ENCODE measurements around the gene FBXO2. TPM values are rescaled to one million over a fixed set of nuclear protein-coding genes. Genes with fewer than 3 reads are reported as not detected.
"Not testable (repeated sequence)": the region's sequence is repeated elsewhere in the genome, so short reads cannot be mapped to it uniquely, and the experiment has no call there.

Gene FBXO2
- total and polyA plus RNA-seq, 3 donors from 2014 or later = 11.3 to 19.0 (median 17.3) TPM

- 45 to 47% methylated on average over 8 of the region's 8 CpGs for WGBS, 2 donors
- H3K4me1 ChIP-seq = peaks cover 29% of the 10 kb centered on the region
- intact Hi-C loops (cut with DNase I; ENCODE audit: low total_unique reads) = loop anchor here (10.0 kb wide), 2 partner anchors 391 to 601 kb away; partner anchors contain the start of gene MASP2
- H3K27me3 ChIP-seq = no peaks in the 10 kb centered on the region
- H3K27ac ChIP-seq = no peak overlapping the region
- no peaks in the 10 kb centered on the region for H3K36me3 ChIP-seq (ENCODE audit: low read depth, missing control alignments)
- no peak overlapping the region for H3K4me3 ChIP-seq
- TF ChIP-seq CTCF (IDR thresholded peaks at IDR 0.05) = peak; percentile 38 to 69 (median 45)
- TF ChIP-seq POLR2A (IDR thresholded peaks at IDR 0.05) = no peak
- DNase-seq = peak; percentile 80
- H3K9me3 ChIP-seq = no peaks in the 10 kb centered on the region
Measured at GRCh38 chr1:11645670-11646265, 8.5 kb downstream of the FBXO2 start.

- no peak for TF ChIP-seq CTCF (IDR thresholded peaks at IDR 0.05)
- WGBS, 2 donors = 89 to 90% methylated on average over 5 of the region's 5 CpGs
- H3K36me3 ChIP-seq (ENCODE audit: low read depth, missing control alignments) = no peaks in the 10 kb centered on the region
- H3K9me3 ChIP-seq = no peaks in the 10 kb centered on the region
- H3K27ac ChIP-seq = no peak overlapping the region
- no peak for DNase-seq
- peaks cover 26% of the 10 kb centered on the region for H3K4me1 ChIP-seq
- intact Hi-C loops (cut with DNase I; ENCODE audit: low total_unique reads) = loop anchor here (10.0 kb wide), 2 partner anchors 390 to 600 kb away; partner anchors contain the start of gene MASP2
- no peaks in the 10 kb centered on the region for H3K27me3 ChIP-seq
- no peak overlapping the region for H3K4me3 ChIP-seq
Measured at GRCh38 chr1:11645270-11645669, 9.0 kb downstream of the FBXO2 start.

- intact Hi-C loops (cut with DNase I; ENCODE audit: low total_unique reads) = loop anchor here (10.0 kb wide), 2 partner anchors 389 to 599 kb away; partner anchors contain the start of gene MASP2
- Histone ChIP-seq H3K4me3 (no peak overlapping the region), H3K27ac (no peak overlapping the region), H3K27me3 (no peaks in the 10 kb centered on the region), H3K4me1 (peaks cover 11% of the 10 kb centered on the region), H3K36me3 (ENCODE audit: low read depth, missing control alignments) (no peaks in the 10 kb centered on the region), H3K9me3 (no peaks in the 10 kb centered on the region)
- TF ChIP-seq POLR2A (IDR thresholded peaks at IDR 0.05) = no peak
- no peak for TF ChIP-seq CTCF (IDR thresholded peaks at IDR 0.05)
- no peak for DNase-seq
- WGBS, 2 donors = 65 to 70% methylated on average over 5 of the region's 5 CpGs
Measured at GRCh38 chr1:11643782-11644181, 10.4 kb downstream of the FBXO2 start.

- H3K27me3 ChIP-seq = not testable (repeated sequence)
Measured at GRCh38 chr1:11642418-11643017, 11.7 kb downstream of the FBXO2 start.

More at GRCh38 chr1:11642418-11643017, 11.7 kb downstream of the FBXO2 start:
- TF ChIP-seq CTCF (IDR thresholded peaks at IDR 0.05) = peak; percentile 78 to 95 (median 94)
- H3K9me3 ChIP-seq; H3K27ac ChIP-seq; H3K4me3 ChIP-seq; H3K4me1 ChIP-seq; H3K36me3 ChIP-seq (ENCODE audit: low read depth, missing control alignments): not testable (repeated sequence)
- intact Hi-C loops (cut with DNase I; ENCODE audit: low total_unique reads) = loop anchor here (10.0 kb wide), 2 partner anchors 388 to 598 kb away; partner anchors contain the start of gene MASP2
- 64 to 66% methylated on average over 18 of the region's 18 CpGs for WGBS, 2 donors
- DNase-seq = peak; percentile 85
